Stimulated activated CD4-positive, alpha-beta T cell treated with anti-CD3 and anti-CD28 coated beads, Interleukin-12 subunit alpha, Interleukin-12 subunit beta, amount 100 ng/mL, for 48 hours (primary cell): ENCODE results near the gene SPA17.

Experiments
- DNase-seq, 3 donors: peaks; one replicate each; pipeline ENCODE4 v3.0.0-alpha.2; 2020; ENCODE audit warnings: low read depth in 2 of 3, low spot score in 1 of 3

Gene SPA17

GRCh38 chr11:124661553-124661952 is 12.2 kb upstream of the SPA17 start:
- no peak for DNase-seq

GRCh38 chr11:124662106-124662505 is 11.6 kb upstream of the SPA17 start:
- no peak for DNase-seq

- no peak for DNase-seq
These were observed 9.8 kb upstream of the SPA17 start for GRCh38 chr11:124663861-124664260.

GRCh38 chr11:124667601-124668000 is 6.1 kb upstream of the SPA17 start:
- no peak for DNase-seq

GRCh38 chr11:124669193-124669592 is 4.5 kb upstream of the SPA17 start:
- DNase-seq, result peak in 1 of 3 donors; percentile 60

GRCh38 chr11:124670732-124671131 is 3.0 kb upstream of the SPA17 start:
- DNase-seq, result no peak

GRCh38 chr11:124672536-124673215 is 1.0 kb upstream of the SPA17 start:
- no peak for DNase-seq

GRCh38 chr11:124674168-124674517 is 439 bp downstream of the SPA17 start:
- no peak for DNase-seq

GRCh38 chr11:124674571-124674970 is 867 bp downstream of the SPA17 start:
- no peak for DNase-seq

- DNase-seq, result no peak
These were observed 2.7 kb downstream of the SPA17 start for GRCh38 chr11:124676386-124676785.

- no peak for DNase-seq
These were observed 4.7 kb downstream of the SPA17 start for GRCh38 chr11:124678416-124678815.

- DNase-seq, result no peak
These were observed 7.7 kb downstream of the SPA17 start for GRCh38 chr11:124681421-124681820.

- no peak for DNase-seq
These were observed 8.7 kb downstream of the SPA17 start for GRCh38 chr11:124682443-124682842.

GRCh38 chr11:124693142-124693541 is 19.4 kb downstream of the SPA17 start:
- DNase-seq, result no peak

- no peak for DNase-seq
These were observed 25.8 kb downstream of the SPA17 start for GRCh38 chr11:124699547-124699946.

GRCh38 chr11:124700028-124700427 is 26.3 kb downstream of the SPA17 start:
- DNase-seq, result no peak

GRCh38 chr11:124707829-124708228 is 34.1 kb downstream of the SPA17 start:
- DNase-seq, result no peak

- no peak for DNase-seq
These were observed 38.7 kb downstream of the SPA17 start for GRCh38 chr11:124712392-124712791.

- no peak for DNase-seq
These were observed 42.9 kb downstream of the SPA17 start for GRCh38 chr11:124716591-124716990.

- no peak for DNase-seq
These were observed 43.7 kb downstream of the SPA17 start for GRCh38 chr11:124717421-124717785.

- no peak for DNase-seq
These were observed 44.3 kb downstream of the SPA17 start for GRCh38 chr11:124717786-124718651.

- no peak for DNase-seq
These were observed 45.1 kb downstream of the SPA17 start for GRCh38 chr11:124718801-124719200.

GRCh38 chr11:124719534-124719933 is 45.8 kb downstream of the SPA17 start:
- DNase-seq, result no peak
